HFFc6 (cell line): Measurements from ENCODE around the gene ULK1. TPM values are rescaled to one million over a fixed set of nuclear protein-coding genes. Genes with fewer than 3 reads are reported as not detected.
A peak's percentile ranks its signal among the peaks of the same experiment; 100 is the strongest.

ENCODE experiments used
- DNase-seq: peaks from one replicate; pipeline ENCODE4 v3.0.0-alpha.2; 2018
- H3K27ac Mint-ChIP-seq: 2 replicates; pipeline ENCODE4 v1.8.0; 2020; ENCODE audit warnings: mild to moderate bottlenecking, mixed read lengths
- H3K27me3 Mint-ChIP-seq: 2 replicates; pipeline ENCODE4 v1.8.0; 2021; ENCODE audit warnings: mild to moderate bottlenecking, moderate library complexity, mixed read lengths; ENCODE audit not compliant: insufficient read depth
- H3K36me3 Mint-ChIP-seq: 2 replicates; pipeline ENCODE4 v1.8.0; 2021; ENCODE audit warnings: low read depth, mixed read lengths
- H3K4me1 Mint-ChIP-seq: 2 replicates; pipeline ENCODE4 v1.8.0; 2020; ENCODE audit warnings: low read depth, mixed read lengths
- H3K4me3 Mint-ChIP-seq: 2 replicates; pipeline ENCODE4 v1.8.0; 2020; ENCODE audit warnings: mild to moderate bottlenecking, moderate library complexity, mixed read lengths
- H3K9me3 Mint-ChIP-seq: 2 replicates; pipeline ENCODE4 v1.8.0; 2020; ENCODE audit warnings: mild to moderate bottlenecking, mixed read lengths
- total RNA-seq, 6 experiments: library from RNA; stranded (reverse); fragmentation: NEBNext Ultra II Directional; extraction: Animal tissue kit (Norgen Biotek cat#: 25700); gene quantifications; 2 replicates in 1 of 6; 3 replicates in 5 of 6; pipeline ENCODE4 v1.2.3, GENCODE V29; 2021
- TF ChIP-seq, protein P1 (sequence below): fragments of 200-600 bp; sonication (generic); IDR thresholded peaks from 2 replicates; pipeline ENCODE4 v1.5.0; 2021; ENCODE audit warnings: antibody characterized with exemption, mild to moderate bottlenecking

ULK1 gene
- total RNA-seq, 6 experiments from 2014 or later = 21.4 to 35.0 (median 25.5) TPM

DNA sequence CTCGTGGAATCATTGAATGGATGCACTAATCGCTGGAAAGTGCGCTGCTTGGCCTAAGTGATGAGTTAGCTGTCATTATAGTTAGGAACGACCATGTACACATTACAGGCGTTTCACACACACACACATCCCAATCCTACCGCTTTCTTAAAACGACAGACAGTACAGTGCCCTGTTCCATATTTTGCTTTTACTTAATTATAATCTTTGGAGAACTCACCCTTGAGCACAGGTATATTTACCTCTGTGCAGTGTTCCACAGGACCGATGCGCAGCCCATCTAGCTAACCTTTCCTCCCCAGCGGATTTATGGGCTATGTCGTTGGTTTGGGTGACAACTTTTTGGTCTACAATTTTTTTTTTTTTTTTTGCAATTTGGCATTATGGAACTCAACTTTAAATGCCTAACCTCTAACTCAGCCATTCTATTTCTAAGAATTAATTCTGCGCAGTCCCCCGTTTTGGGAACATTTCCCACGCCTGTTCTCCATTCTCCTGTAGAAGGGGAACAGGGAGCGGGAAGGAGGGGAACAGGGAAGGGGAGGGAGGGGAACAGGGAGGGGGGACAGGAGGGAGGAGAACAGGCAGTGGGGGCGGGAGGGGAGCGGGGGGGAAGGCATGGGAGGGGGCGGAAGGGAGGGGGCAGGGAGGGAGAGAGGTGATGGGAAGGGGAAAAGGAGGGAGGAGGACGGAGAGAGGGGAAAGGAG is 663 bp upstream of the ULK1 start:
- H3K4me1 Mint-ChIP-seq = peaks cover 17% of the 10 kb centered on the region
- no peak for DNase-seq
- TF ChIP-seq, protein P1, sequence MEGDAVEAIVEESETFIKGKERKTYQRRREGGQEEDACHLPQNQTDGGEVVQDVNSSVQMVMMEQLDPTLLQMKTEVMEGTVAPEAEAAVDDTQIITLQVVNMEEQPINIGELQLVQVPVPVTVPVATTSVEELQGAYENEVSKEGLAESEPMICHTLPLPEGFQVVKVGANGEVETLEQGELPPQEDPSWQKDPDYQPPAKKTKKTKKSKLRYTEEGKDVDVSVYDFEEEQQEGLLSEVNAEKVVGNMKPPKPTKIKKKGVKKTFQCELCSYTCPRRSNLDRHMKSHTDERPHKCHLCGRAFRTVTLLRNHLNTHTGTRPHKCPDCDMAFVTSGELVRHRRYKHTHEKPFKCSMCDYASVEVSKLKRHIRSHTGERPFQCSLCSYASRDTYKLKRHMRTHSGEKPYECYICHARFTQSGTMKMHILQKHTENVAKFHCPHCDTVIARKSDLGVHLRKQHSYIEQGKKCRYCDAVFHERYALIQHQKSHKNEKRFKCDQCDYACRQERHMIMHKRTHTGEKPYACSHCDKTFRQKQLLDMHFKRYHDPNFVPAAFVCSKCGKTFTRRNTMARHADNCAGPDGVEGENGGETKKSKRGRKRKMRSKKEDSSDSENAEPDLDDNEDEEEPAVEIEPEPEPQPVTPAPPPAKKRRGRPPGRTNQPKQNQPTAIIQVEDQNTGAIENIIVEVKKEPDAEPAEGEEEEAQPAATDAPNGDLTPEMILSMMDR = no peak
- peaks cover 6% of the 10 kb centered on the region for H3K27me3 Mint-ChIP-seq
- no peak overlapping the region for H3K27ac Mint-ChIP-seq
- no peaks in the 10 kb centered on the region for H3K9me3 Mint-ChIP-seq
- no peaks in the 10 kb centered on the region for H3K36me3 Mint-ChIP-seq
- peak overlapping the region; percentile 42; the same call in 1 of the 2 replicates for H3K4me3 Mint-ChIP-seq

DNA sequence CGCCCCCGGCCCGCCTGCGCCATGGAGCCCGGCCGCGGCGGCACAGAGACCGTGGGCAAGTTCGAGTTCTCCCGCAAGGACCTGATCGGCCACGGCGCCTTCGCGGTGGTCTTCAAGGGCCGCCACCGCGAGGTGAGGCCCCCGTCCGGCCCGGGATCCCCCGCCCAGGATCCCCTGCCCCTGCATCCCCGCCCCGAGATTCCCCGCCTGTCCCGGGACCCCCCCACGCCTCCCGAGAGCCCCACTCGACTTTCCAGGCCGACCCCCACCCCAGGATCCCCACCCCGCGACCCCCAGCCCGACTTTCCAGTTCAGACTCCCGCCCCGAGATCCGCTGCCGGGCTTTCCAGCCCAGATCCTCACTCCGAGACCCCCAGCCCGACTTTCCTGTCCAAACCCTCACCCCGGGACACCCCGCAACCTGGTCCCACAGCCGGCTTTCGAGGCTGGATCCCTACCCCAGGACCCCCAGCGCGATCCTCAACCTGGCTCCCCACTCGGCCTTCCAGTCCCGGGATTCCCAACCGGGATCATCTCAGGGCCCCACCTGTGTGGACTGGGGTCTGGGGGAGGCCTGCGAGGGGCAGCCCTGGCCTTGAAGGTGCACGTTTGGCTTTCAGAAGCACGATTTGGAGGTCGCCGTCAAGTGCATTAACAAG is 688 bp downstream of the ULK1 start:
- TF ChIP-seq, protein P1 = no peak
- DNase-seq = no peak
- H3K4me3 Mint-ChIP-seq = peak overlapping the region; percentile 87

DNA sequence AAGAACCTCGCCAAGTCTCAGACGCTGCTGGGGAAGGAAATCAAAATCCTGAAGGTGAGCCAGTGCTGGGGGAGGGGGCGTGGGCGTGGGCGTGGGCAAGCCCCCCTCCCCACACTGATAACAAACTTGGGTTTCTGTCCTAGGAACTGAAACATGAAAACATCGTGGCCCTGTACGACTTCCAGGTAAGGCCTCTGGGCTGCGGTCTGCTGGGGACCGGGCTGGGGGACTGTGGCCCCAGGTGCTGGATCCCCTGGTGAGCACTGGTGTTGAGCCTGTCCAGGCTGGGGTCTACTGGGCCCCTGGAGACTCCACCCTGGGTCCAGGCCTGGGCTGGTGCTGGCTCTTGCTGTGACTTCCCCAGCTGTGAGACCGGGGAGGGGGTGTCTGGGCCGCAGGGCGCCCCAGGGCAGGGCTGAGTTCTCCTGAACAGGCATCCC is 1.2 kb downstream of the ULK1 start:
- Mint-ChIP-seq H3K36me3 (no peaks in the 10 kb centered on the region), H3K27me3 (peaks cover 2% of the 10 kb centered on the region; the same call in 1 of the 2 replicates), H3K27ac (peak overlapping the region; percentile 85), H3K4me1 (peaks cover 23% of the 10 kb centered on the region), H3K9me3 (no peaks in the 10 kb centered on the region), H3K4me3 (peak overlapping the region; percentile 87)
- TF ChIP-seq, protein P1 = no peak
- no peak for DNase-seq

More for the DNA sequence above, 688 bp downstream of the ULK1 start:
- peaks cover 3% of the 10 kb centered on the region for H3K27me3 Mint-ChIP-seq
- H3K9me3 Mint-ChIP-seq = no peaks in the 10 kb centered on the region
- peak overlapping the region; percentile 85 for H3K27ac Mint-ChIP-seq
- no peaks in the 10 kb centered on the region for H3K36me3 Mint-ChIP-seq
- H3K4me1 Mint-ChIP-seq = peaks cover 20% of the 10 kb centered on the region

DNA sequence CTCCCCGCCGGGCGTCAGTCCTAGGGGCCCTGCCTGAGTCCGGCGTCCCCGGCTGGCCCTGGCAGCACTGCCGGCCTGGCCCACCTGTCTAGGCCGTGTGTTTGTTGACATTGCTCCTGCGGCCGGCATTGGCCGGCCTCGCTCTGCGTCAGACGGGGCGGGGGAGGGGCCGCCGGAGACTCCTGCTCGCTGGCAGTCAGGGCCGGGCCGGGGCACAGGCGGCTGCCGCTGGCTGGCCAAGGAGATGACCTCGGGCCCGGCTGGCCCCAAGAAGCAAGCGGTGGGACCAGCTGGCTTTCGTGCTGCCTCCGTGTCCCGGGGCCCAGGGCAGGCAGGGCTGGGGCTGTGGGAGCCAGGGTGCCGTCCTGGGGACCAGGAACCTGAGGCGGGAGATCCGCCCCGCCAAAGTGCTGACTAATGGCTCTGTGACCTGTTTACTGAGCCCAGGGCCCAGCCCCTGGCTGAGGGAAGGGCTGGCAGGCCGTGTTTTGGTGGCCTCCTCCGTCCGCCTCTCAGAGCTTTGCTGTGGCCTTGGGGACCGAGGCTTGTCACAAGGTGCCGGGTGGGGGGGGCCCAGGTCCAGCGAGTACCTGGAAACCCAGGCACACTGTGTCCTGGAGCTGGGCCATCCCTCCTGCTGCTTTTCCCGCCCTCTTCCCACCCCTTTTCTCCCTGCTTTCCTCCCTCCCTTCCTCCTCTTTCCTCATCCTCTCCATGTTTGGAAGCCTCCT is 1.8 kb downstream of the ULK1 start:
- no peaks in the 10 kb centered on the region for H3K9me3 Mint-ChIP-seq
- TF ChIP-seq, protein P1 = no peak
- peak overlapping the region; percentile 87 for H3K4me3 Mint-ChIP-seq
- H3K4me1 Mint-ChIP-seq = peaks cover 23% of the 10 kb centered on the region
- peaks cover 2% of the 10 kb centered on the region; the same call in 1 of the 2 replicates for H3K27me3 Mint-ChIP-seq
- peak; percentile 87 for DNase-seq
- no peaks in the 10 kb centered on the region for H3K36me3 Mint-ChIP-seq
- H3K27ac Mint-ChIP-seq = peak overlapping the region; percentile 85

DNA sequence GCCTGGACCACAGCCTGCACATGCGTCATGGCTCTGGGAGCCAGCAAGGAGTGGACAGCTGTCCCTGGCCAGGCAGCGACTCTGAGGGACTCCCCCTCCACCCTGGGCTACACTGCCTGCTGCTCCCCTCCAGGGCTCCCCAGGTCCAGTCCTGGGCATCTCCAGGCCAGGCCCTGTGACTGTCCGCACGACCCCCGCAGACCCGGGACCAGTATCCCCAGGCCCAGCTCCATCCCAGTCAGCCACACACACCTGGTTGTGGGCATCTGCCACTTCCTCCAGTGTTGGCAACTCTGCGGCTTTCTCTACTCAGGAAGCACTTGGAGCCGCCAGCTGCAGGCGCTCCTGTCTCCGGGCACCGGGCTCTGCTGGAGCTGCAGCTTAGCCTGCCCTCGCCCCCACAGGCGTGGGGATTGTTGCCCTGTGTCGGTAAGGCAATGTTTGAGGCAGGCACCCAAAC is 2.4 kb downstream of the ULK1 start:
- TF ChIP-seq, protein P1 = no peak
- Mint-ChIP-seq H3K4me1 (peaks cover 23% of the 10 kb centered on the region), H3K9me3 (no peaks in the 10 kb centered on the region), H3K27me3 (peaks cover 2% of the 10 kb centered on the region; the same call in 1 of the 2 replicates), H3K36me3 (no peaks in the 10 kb centered on the region), H3K4me3 (peak overlapping the region; percentile 87), H3K27ac (peak overlapping the region; percentile 85)
- no peak for DNase-seq
